ENCODE results near the gene TEKT5.

DNA sequence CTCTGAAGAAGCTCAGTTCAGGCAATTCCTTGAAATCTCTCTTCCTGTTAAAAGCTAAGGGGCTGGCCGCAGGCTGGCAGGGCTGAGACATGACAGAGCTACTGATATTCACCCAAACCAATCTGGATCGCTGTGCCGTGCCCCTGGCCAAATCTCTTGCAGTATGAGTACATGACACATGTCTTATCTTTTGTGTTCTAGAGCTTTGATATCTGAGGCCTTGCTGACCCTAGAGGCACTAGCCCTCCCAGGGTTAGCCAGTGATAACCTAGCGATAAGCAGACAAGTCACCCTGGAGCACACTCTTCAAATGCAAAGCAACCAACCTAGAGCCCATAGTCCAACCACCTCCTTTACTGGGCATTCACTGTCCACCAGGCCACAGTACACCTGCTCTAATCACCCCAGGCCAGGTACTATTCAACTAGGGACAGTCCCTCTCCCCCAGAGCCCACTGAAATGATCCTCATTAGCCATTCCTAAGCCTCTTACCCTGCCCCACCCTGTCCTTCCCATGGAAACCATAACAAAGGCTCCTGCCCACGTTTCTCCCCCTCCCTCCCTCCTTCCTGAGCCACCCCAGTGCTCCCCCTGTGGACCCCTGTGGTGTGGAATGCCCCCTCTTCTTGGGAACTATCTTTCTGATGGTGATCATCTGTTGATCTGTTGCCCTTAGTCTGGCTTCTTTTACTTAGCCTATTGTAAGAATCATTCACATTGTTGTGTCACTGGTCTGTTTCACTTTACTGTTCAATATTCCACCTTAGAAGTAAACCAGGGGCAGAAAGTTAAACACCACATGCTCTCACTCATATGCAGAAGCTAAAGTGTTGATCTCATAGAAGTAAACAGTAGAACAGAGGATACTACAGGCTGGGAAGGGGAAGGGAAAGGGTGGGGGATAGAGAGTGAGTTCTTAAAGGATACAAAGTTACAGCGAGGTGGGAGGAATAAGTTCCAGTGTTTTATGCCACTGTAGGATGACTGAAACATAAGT, 52.5 kb downstream of the TEKT5 start:
- no peak for TF ChIP-seq POLR2A (IDR thresholded peaks at IDR 0.05)
- TF ChIP-seq, protein P1, sequence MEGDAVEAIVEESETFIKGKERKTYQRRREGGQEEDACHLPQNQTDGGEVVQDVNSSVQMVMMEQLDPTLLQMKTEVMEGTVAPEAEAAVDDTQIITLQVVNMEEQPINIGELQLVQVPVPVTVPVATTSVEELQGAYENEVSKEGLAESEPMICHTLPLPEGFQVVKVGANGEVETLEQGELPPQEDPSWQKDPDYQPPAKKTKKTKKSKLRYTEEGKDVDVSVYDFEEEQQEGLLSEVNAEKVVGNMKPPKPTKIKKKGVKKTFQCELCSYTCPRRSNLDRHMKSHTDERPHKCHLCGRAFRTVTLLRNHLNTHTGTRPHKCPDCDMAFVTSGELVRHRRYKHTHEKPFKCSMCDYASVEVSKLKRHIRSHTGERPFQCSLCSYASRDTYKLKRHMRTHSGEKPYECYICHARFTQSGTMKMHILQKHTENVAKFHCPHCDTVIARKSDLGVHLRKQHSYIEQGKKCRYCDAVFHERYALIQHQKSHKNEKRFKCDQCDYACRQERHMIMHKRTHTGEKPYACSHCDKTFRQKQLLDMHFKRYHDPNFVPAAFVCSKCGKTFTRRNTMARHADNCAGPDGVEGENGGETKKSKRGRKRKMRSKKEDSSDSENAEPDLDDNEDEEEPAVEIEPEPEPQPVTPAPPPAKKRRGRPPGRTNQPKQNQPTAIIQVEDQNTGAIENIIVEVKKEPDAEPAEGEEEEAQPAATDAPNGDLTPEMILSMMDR (IDR thresholded peaks at IDR 0.05) = no peak
